ENCODE results near the gene BET1L. TPM values are rescaled to one million over a fixed set of nuclear protein-coding genes. Genes with fewer than 3 reads are reported as not detected.

Gene BET1L
- total and polyA plus RNA-seq, 10 of the 15 experiments (the other 5 are each of a cell fraction or from before 2014, with no cell fraction given): 6.7 to 55.4 (median 39.7) TPM

GRCh38 chr11:236774-237767 is 29.9 kb upstream of the BET1L start, which contains the start of gene PSMD13:
Gene PSMD13, plus strand, starts transcription at chr11:236976. Its CDS starts 74 bp downstream, at chr11:237050.
- Histone ChIP-seq H3K27me3 (replicated peaks in 1 of 2; ENCODE audit: control insufficient read depth in 2 of 2, insufficient read depth in 2 of 2, low read length in 1 of 2) (no peaks in the 10 kb centered on the region), H3K79me2 (ENCODE audit: control insufficient read depth, insufficient read depth, low read length) (peaks cover 40% of the 10 kb centered on the region), H3K4me2 (ENCODE audit: control insufficient read depth, insufficient read depth) (peak within 1 kb of the TSS; percentile 98), H4K20me1 (ENCODE audit: control insufficient read depth, insufficient read depth) (no peaks in the 10 kb centered on the region), H3K9me3 (replicated peaks; ENCODE audit: control insufficient read depth, insufficient read depth, low read length) (no peaks in the 10 kb centered on the region), H2AFZ (ENCODE audit: control insufficient read depth, low read depth, low read length) (peak within 1 kb of the TSS; percentile 94), H3K4me3 (peak within 1 kb of the TSS; percentile 80), H3K9ac (ENCODE audit: control insufficient read depth, insufficient read depth, low read length) (peak within 1 kb of the TSS; percentile 95), H3K36me3 (ENCODE audit: control insufficient read depth in 2 of 2, insufficient read depth in 2 of 2, low read length in 1 of 2) (peaks cover 3 to 16% of the 10 kb centered on the region in 2 experiments; a peak in 2 of 4 replicates), H3K27ac (ENCODE audit: control insufficient read depth, insufficient read depth) (peak within 1 kb of the TSS; percentile 86), H3K4me1 (ENCODE audit: control insufficient read depth, insufficient read depth, low read length) (no peaks in the 10 kb centered on the region)
- 2% methylated on average over 60 of the region's 62 CpGs for WGBS (ENCODE audit: insufficient coverage, insufficient replicate concordance, low lambda C conversion rate, missing lambda C conversion rate)
- ATAC-seq (peak; percentile 95), DNase-seq (ENCODE audit: low read depth, low spot score) (no peak), FAIRE-seq (peak; percentile 89)
- TSS peak; percentile 74 for BruUV-seq (replicated peaks)
- RAD21 ChIA-PET (ENCODE audit: unreplicated experiment): interaction anchor here (0.9 to 2.2 kb wide), 6 partner anchors 14 to 118 kb away, joined by 3 to 15 read pairs (median 4); partner anchors contain the start of genes BET1L and RIC8A
- SMC1A ChIA-PET (ENCODE audit: uncharacterized antibody, unreplicated experiment): interaction anchor here (0.7 to 3.8 kb wide), 14 partner anchors 9 to 127 kb away, joined by 3 to 38 read pairs (median 4); partner anchors contain the start of genes BET1L, IFITM2 and RIC8A
- CTCF ChIA-PET: interaction anchor here (0.7 to 2.2 kb wide), 10 partner anchors 13 to 213 kb away, joined by 3 to 26 read pairs (median 5); partner anchors contain the start of genes BET1L, PTDSS2 and RIC8A
- POLR2A ChIA-PET: interaction anchor here (0.7 to 2.1 kb wide), 9 partner anchors 10 to 270 kb away, joined by 3 to 27 read pairs (median 3); partner anchors contain the start of genes BET1L, RIC8A and RNH1
- in situ Hi-C loops (cut with MboI): no loop called here
- intact Hi-C loops (cut with micrococcal nuclease; ENCODE audit: unreplicated experiment): loop anchor here (1.0 to 2.0 kb wide), 2 partner anchors 30 to 32 kb away; partner anchors contain the start of genes BET1L and RIC8A
- TF ChIP-seq BCL11A (IDR thresholded peaks at IDR 0.05; ENCODE audit: low read depth, low read length): no peak
- peak; percentile 34; the same call in 1 of the 3 replicates for TF ChIP-seq POU2F2 (IDR thresholded peaks at IDR 0.05; ENCODE audit: borderline replicate concordance, low read depth, low read length)
- no peak for TF ChIP-seq KAT2A (conservative IDR thresholded peaks at IDR 0.05; ENCODE audit: control insufficient read depth, low read depth, low read length)
- TF ChIP-seq SMAD1 (IDR thresholded peaks at IDR 0.05; ENCODE audit: low read depth, partially characterized antibody): no peak
- no peak for TF ChIP-seq CHD1 (IDR thresholded peaks at IDR 0.05; ENCODE audit: low read depth, low read length)
- TF ChIP-seq, protein P1, sequence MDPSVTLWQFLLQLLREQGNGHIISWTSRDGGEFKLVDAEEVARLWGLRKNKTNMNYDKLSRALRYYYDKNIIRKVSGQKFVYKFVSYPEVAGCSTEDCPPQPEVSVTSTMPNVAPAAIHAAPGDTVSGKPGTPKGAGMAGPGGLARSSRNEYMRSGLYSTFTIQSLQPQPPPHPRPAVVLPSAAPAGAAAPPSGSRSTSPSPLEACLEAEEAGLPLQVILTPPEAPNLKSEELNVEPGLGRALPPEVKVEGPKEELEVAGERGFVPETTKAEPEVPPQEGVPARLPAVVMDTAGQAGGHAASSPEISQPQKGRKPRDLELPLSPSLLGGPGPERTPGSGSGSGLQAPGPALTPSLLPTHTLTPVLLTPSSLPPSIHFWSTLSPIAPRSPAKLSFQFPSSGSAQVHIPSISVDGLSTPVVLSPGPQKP (IDR thresholded peaks at IDR 0.05; ENCODE audit: low read depth, low read length): peak; percentile 83
- TF ChIP-seq ZBTB33 (IDR thresholded peaks at IDR 0.05): no peak
- no peak; the same call in 1 of the 2 replicates for TF ChIP-seq GATAD2B (conservative IDR thresholded peaks at IDR 0.05; ENCODE audit: low read depth)
- no peak for TF ChIP-seq NFIC (IDR thresholded peaks at IDR 0.05; ENCODE audit: low read depth, low read length)
- TF ChIP-seq IKZF1 (conservative IDR thresholded peaks at IDR 0.05): peak; percentile 52
- no peak for TF ChIP-seq ZNF217 (IDR thresholded peaks at IDR 0.05)
- no peak for TF ChIP-seq KDM1A (IDR thresholded peaks at IDR 0.05; ENCODE audit: borderline replicate concordance)
- no peak for TF ChIP-seq JUNB (IDR thresholded peaks at IDR 0.05)
- TF ChIP-seq, protein P2, sequence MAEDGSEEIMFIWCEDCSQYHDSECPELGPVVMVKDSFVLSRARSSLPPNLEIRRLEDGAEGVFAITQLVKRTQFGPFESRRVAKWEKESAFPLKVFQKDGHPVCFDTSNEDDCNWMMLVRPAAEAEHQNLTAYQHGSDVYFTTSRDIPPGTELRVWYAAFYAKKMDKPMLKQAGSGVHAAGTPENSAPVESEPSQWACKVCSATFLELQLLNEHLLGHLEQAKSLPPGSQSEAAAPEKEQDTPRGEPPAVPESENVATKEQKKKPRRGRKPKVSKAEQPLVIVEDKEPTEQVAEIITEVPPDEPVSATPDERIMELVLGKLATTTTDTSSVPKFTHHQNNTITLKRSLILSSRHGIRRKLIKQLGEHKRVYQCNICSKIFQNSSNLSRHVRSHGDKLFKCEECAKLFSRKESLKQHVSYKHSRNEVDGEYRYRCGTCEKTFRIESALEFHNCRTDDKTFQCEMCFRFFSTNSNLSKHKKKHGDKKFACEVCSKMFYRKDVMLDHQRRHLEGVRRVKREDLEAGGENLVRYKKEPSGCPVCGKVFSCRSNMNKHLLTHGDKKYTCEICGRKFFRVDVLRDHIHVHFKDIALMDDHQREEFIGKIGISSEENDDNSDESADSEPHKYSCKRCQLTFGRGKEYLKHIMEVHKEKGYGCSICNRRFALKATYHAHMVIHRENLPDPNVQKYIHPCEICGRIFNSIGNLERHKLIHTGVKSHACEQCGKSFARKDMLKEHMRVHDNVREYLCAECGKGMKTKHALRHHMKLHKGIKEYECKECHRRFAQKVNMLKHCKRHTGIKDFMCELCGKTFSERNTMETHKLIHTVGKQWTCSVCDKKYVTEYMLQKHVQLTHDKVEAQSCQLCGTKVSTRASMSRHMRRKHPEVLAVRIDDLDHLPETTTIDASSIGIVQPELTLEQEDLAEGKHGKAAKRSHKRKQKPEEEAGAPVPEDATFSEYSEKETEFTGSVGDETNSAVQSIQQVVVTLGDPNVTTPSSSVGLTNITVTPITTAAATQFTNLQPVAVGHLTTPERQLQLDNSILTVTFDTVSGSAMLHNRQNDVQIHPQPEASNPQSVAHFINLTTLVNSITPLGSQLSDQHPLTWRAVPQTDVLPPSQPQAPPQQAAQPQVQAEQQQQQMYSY (CRISPR knock-in tag; IDR thresholded peaks at IDR 0.05): no peak
- peak; percentile 87 for TF ChIP-seq GABPA (IDR thresholded peaks at IDR 0.05; ENCODE audit: low read depth)
- TF ChIP-seq SUPT20H (IDR thresholded peaks at IDR 0.05; ENCODE audit: borderline replicate concordance, control insufficient read depth, low read depth, low read length): no peak

Data from GM12878 (cell line).